Measurements from ENCODE around the gene EPHB3.

The EPHB3 gene

DNA sequence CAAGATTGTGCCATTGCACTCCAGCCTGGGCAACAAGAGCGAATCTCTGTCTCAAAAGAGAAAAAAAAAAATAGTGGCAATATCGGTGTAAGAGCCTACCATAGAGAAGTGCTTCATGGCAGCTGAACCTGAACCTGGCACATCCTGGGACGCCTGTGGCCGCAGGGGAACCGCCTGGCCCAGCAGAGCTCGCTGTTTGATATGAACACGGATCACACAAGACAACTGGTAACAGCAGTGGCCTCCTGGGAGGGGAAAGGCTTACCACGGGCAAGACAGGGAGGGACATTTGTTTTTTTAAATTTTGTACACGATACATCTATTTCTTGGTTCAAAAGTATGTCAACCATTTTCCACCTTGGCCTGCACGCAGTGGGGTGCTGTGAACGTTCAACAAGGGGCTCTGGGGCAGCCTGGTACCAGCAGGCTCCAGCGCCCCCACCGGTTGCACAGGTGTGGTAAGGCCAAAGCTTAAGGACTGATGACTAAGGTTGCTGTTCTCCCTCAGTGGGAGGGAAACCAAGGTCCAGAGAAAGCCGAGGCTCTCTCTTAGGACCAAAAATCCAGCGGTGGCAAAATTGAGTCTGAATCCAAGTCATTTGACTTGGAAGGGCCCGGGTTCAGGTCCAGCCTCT is 21.7 kb upstream of the EPHB3 start:
- DNase-seq (ENCODE audit: extremely low read depth, low read depth) = no peak
- no peak for TF ChIP-seq CTCF (IDR thresholded peaks at IDR 0.05; ENCODE audit: low read depth, low read length)

GRCh38 chr3:184540777-184541681 is 20.6 kb upstream of the EPHB3 start:
- no peak for DNase-seq (ENCODE audit: extremely low read depth, low read depth)
- peak; percentile 71 for TF ChIP-seq CTCF (IDR thresholded peaks at IDR 0.05; ENCODE audit: low read depth, low read length)

DNA sequence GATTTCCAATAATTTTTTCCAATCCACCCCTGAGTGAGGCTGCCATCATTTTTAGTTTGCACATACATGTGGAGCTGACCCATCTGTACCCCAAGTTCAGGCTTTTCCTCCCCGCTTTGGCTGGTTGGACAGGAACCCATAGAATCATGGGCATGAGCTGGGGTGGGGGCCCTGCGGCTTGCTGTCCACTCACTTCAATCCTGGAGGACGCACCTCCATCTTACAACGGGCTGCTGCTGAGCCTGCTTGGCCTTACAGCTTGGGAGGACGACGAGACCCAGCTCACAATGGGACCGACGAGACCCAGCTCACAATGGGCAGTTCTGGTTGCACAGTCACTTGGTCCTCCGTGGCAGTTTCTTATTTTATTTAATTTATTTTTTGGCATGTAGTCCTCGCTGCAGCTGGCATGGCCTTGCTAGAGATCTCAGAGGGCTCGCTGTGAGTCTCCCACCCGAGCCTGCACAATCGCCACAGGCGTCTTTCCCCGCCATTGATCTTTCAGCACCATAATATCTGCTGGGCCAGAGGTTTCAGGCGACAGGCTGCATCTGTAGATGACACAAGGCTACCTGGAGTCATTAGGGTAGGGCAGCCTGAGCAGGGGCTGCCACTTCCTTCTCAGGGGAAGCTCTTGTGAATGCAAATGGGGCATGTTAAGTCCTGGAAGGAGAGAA is 19.6 kb upstream of the EPHB3 start:
- no peak for DNase-seq (ENCODE audit: extremely low read depth, low read depth)
- TF ChIP-seq CTCF (IDR thresholded peaks at IDR 0.05; ENCODE audit: low read depth, low read length) = no peak

GRCh38 chr3:184542577-184542976 is 19.0 kb upstream of the EPHB3 start:
- no peak for TF ChIP-seq CTCF (IDR thresholded peaks at IDR 0.05; ENCODE audit: low read depth, low read length)
- no peak for DNase-seq (ENCODE audit: extremely low read depth, low read depth)

DNA sequence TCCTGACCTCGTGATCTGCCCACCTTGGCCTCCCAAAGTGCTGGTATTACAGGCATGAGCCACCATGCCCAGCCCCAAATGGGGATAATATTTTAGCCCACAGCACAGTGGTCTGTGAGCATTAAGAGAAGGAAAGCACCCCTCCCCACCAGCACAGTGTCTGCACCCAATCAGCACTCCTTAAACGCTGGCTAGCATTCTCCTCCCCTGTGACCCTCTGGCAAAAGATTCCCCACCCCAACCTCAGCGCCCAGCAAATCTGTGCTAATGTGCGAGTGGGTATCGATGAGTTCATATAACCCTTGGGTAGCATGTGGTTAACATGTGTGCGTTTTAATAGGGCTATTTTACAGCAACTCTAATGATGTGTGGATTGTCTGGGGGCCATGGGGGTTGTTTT is 18.3 kb upstream of the EPHB3 start:
- TF ChIP-seq CTCF (IDR thresholded peaks at IDR 0.05; ENCODE audit: low read depth, low read length) = no peak
- no peak for DNase-seq (ENCODE audit: extremely low read depth, low read depth)

- DNase-seq (ENCODE audit: extremely low read depth, low read depth) = peak; percentile 49
- TF ChIP-seq CTCF (IDR thresholded peaks at IDR 0.05; ENCODE audit: low read depth, low read length) = peak; percentile 77
Measured at GRCh38 chr3:184543843-184544512, 17.6 kb upstream of the EPHB3 start.

Measured in AG09319 (cell line).